ENCODE data around the gene SLC4A2.

Gene SLC4A2

DNA sequence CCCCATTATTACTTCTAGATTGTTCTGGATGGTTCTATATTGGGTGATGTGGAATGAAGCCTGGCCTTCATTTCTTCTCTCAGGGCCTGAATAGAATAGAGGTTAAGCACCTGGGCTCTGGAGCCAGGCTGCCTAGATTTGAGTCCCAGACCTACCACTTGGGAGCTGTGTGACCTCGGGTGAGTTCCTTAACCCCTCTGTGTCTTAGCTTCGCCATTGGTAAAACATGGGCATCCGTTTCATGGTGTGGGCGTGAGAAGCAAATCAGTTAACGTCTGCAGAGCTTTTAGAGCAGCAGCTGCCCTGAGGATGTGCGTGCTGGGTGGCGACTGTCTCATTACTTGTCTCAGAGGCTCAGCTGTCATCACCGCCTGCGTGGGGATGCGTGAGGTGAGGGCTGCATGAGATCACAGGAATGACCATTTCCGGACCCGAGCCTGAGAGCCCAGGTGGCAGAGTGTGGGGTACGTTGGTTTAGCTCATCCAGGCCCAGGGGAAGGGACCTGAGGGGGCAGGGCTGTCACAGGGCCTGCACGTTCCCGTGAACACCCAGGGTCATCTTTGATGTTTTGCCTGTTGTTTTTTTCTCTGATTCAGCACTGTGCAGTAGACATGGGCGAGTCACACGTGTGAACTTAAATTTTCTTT, 36.6 kb downstream of the SLC4A2 start:
- no peak for DNase-seq

DNA sequence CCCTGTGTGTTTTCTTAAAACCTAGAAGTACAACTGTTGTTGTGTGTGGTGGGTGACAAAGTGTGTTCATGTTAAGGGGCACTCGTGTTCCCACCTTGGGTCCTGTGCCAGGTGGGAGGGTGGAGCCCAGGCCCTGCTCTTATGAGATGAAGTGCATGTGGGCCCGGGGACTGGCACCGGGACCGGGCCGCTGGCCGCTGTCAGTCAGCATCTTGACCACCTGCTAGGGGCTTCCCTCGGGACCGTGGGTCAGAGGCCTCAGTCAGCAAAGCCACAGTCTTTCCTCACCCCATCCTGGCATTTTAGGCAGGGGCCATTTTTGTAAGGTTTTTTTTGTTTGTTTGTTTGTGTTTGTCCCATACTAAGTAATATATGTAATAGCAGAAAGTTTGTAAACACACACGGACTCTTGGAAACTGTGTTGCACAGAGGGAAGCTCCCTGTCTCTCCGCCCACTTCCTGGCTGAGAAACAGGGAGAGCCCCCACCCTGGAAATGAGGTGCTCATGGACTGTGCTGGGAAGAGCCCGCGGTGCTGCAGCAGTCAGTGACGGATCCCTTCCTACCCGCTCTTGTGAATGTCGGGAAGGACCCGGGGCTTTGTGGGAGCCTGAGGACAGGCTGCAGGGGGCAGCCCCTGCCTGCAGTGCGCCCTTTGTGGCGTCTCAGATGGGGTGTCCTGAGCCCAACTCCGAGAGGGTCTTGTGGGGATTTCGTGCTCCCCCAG, 40.3 kb downstream of the SLC4A2 start:
- no peak for DNase-seq

DNA sequence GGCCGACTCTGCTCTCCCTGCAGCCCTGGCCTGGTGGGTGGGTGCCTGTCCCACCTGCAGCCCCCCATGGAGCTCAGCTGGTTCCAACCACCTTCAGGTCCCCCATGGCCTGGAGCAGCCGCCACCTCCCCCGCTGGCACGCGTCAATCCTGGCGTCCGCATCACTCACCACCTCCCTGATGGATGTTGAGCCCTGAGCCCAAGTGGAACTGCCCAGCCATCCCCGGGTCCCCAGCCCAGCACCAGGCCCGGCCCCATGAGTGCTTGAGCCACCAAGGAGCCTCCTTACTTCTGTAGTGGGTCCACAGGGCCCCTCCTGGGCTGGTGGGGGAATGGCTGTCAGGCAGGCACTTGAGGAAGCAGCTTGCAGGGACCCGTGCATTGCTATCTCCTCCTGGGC, 41.5 kb downstream of the SLC4A2 start:
- no peak for DNase-seq

- no peak for DNase-seq
These were observed 42.4 kb downstream of the SLC4A2 start for GRCh38 chr7:151101621-151102396.

DNA sequence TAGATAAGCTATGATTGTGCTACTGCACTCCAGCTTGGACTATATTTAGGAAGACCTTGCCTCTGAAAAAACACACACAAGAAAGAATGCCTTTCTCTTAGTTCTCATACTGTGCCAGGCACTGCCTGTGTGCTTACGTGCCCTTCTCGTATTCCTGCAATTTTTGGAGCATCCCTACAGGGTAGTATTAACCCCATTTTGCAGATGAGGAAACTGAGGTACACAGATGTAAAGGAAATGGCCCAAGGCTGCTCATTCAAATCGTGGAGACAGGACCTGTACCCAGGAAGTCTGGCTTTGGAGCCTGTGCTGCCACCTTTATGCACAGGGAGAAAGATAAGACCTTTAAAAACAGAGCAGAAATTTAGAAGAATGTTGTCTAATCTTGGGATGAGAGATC, 43.6 kb downstream of the SLC4A2 start:
- no peak for DNase-seq

- no peak for DNase-seq
These were observed 44.6 kb downstream of the SLC4A2 start for GRCh38 chr7:151103973-151104372.

DNA sequence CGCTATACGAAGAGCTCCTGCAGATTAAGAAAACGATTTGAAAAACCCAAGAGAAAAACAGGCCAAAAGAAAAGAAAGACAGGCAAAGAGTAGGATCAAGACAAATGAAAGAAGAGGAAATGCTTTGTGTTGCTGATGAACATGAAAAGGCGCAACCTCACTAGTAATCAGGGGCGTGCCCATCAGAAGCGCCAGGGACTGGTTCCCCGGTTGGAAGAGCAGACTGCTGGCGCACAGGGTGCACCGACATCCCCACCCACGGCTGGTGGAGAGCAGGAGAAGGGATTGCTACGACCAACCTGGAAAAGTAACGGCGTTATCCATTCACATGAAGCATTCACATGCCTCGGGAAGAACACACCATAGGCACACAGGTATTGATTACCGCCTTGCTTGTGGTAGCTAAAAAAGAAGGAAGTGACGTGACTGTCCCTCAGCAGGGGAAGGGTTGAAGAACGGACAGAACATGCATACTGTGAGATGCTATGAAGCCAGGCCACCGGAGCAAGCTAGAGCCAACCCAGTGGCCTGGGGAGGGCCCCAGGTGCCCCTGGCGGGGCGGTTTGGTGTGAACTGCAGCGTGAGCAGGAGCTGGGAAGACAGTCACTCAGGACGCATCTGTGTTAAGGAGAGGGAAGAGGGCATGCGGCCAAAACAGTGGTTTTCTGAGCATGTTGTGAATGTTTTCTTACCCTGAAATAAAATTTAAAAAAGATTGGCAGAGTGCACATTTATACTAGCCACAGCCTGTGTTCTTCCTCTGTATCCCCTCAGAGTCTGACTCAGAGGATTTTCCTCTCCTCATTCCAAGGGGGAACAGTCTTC, 45.2 kb downstream of the SLC4A2 start:
- no peak for DNase-seq

- no peak for DNase-seq
These were observed 48.5 kb downstream of the SLC4A2 start for GRCh38 chr7:151107882-151108281.

DNA sequence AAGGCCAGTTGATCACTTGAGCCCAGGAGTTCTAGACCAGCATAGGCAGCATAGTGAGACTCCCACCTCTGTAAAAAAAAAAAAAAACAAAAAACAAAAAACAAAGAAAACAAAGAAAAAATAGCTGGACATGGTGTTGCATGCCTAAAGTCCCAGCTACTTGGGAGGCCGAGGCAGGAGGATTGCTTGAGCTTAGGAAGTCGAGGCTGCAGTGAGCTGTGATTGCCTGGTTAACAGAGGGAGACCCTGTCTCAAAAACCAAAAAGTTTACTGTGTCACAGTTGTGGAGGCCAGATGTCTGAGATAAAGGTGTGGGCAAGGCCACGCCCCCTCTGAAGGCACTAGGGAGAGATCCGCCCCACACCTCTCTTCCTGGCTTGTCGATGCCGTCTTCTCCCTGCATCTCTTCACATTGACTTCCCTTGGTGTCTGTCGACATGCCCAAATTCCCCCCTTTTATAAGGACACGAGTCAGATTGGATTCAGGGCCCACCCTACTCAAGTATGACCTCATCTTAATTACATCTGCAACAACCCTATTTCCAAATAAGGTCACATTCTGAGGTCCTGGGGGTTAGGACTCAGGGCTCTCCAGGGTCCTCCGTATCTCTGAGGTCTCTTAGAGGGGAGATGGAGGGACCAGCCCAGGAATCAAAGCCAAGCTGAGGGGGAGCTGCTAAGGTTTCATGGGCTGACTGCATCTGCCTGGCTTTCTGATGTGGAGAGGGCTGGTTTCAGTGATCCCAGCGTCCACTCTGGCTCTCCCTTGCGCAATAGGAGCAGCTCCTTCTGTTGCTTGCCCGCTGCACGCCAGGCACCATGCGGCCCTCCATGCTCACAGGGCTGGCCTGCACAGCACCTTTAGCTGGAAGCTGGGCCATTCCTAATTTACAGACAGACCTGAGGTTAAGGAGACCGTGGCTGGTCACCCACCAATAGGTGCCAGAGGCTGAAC, 50.0 kb downstream of the SLC4A2 start:
- DNase-seq = no peak

DNA sequence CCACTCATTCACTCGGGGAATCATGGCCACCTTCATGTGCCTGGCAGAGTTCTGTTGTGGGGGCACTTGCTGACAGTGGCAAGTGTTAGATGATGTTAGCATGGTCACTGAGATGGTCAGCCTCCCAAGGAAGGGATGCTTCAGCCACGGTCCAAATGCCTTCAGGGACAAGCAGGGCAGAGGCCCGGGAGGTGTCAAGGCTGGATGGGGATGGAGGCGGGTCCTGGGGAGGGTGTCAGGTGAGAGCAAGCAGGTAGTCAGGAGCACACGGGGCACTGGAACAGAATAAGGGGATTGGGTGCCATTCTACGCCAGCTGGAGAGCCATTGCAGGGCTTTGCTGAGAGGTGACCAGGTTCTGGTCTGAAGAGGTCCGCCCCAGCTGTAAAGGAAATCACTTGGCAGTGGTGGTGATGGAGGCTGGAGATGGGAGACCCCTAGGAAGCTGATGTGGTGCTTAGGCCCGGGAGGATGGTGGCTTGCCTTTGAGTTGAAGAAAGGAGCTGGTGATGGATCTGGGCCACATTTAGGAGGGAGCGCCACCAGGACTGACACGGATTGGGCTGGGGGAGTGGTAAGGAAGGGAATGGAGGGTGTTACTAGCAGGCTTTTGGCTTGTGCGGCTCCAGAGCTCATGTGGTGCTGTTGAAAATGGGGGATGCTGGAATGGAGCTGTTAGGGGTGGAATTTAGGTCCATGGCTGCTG, 51.0 kb downstream of the SLC4A2 start:
- DNase-seq = no peak

- peak; percentile 77 for DNase-seq
These were observed 51.7 kb downstream of the SLC4A2 start for GRCh38 chr7:151110941-151111645.

DNA sequence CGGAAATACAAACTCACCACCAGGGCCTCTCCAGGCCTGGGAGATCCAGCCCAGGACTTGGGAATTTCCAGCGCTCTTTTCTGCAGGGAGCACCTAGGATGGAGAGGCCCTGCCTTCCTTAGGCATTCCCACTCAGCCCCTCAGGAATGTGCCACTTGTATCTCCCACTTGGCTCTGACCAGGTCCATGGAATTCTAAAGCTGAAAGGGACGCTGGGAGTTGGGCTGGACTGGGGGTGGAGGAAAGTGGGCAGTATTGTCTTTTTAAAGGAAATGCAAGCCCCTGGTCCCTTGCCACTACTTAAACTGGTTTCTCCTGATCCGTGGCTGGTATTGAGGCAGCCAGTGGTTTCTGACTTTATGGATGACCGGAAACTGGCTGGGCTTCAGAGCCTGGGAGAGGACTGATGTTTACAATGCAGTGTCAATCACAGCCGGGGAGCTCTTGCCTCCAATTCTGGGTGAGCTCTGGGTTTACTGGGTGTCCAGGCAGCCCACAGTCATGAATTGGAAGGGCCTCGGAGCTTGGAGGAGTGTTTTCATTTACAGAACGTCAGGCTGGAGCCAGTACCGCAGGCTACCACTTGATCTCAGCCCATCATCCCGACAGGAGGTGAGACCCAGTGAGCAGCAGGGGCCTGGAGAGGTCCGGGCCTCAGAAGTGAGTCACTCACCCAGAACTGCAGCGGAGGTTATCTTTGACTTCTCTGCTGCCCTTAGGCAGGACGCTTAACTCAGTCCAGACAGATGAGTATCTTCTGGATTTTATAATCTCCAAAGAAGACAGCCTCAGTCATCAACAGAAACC, 54.2 kb downstream of the SLC4A2 start:
- DNase-seq = no peak

- no peak for DNase-seq
These were observed 55.0 kb downstream of the SLC4A2 start for GRCh38 chr7:151114151-151115090.

DNA sequence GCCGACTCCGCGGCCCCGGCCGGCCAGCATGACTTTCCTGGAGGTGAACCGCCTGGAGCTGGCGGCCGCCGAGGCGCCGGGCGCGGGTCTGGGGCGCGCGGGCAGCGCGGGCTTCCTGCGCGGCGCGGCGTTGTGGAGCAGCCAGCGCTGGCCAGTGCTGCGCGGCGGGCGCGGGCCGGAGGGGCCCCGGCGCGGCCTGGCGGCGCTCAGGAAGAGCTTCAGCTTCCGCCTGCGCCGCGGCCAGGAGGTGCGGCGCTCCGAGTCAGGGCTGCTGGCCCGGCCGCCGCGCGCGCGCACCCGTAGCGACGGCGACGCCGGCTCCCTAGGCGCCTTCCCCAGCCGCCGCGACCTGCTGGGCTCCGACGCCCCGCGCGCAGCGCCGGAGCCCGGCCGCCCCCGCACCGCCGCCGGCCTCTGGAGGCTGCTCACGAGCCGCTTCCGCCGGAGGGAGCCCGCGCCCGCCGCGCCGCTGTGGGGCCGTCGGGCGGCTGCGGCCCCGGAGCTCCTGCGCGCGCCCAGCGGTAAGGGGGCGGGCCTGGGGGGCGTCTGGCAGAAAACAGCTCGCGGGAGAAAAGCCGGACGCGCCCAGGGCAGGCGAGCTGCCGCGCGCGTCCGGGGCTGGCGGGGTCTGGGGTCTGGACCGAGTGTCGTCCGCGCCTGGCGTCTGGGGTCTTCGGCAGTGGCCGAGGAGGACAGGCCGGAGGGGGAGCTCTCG, 55.9 kb downstream of the SLC4A2 start:
- peak; percentile 54 for DNase-seq

GRCh38 chr7:151115836-151116418, 56.5 kb downstream of the SLC4A2 start:
- no peak for DNase-seq

DNA sequence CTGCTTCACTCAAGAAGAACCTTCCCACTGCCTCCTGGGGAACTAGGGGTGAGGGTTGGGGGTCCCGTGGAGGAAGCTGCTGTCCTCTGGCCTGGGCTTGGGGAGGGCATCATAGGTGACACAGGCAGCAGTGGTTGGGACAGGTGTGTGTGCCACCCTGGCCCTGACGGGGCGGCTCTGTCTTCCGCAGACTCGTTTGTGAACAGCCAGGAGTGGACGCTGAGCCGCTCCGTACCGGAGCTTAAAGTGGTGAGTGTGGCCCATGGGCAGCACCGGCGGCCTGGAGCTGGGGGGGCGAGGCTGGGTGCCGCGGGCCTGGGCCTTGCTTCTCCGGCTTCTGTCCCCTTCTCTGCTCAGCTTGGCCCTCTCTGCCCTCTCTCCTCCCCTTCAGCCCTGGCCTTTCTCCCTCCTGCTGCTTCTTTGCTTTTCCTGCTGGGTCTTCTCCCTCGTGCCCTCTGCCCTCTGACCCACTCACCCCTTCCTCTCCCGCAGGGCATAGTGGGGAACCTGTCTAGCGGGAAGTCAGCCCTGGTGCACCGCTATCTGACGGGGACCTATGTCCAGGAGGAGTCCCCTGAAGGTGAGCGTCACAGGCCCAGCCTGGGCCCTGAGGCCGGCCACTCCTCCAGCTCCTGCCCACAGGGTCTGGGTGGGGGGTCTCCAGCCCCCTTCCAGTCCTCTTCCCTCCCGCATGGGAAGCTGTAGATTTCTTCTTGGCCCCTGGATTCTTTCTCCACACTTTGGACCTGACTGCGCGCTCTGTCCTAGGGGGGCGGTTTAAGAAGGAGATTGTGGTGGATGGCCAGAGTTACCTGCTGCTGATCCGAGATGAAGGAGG, 57.4 kb downstream of the SLC4A2 start:
- no peak for DNase-seq
